Measurements from ENCODE around the gene COL6A3.

The COL6A3 gene

DNA sequence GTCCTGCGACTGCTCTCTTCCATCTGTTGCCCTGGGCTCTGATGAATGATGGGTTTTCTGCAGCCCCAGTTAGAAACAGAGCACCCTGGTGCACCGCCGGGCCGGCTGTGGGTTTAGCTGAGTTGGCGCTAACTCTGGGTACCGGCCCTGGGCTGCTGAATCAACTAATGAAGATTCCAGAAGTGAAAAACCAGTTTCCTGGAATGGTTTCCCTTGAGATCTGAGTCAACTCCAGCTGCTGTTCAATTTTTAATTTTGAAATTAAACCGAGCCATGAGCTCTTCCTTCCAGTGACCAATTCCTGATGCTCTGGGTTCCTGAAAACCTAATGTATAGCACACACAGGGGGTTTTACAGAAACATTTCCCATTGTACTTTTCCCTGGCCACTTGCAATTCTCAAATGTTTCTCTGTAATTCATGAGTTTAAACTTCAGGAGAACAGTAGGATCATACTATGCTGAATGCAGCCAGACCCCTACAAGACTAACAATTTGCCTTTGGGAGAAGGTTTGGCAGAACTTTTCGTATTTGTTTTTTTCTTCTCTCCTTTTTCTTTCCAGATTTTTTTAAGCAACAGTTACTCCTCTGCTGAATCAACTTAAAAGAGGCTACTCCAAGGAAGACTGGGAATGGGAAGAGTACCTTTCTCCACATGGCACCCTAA, 5.5 kb downstream of the COL6A3 start:
- no peaks in the 10 kb centered on the region for H3K27me3 ChIP-seq (ENCODE audit: control insufficient read depth, insufficient read depth, low read length)
- no peak overlapping the region for H3K4me3 ChIP-seq (ENCODE audit: low read length)
- no peaks in the 10 kb centered on the region for H3K4me1 ChIP-seq (ENCODE audit: control insufficient read depth, low read depth, low read length)
- no peaks in the 10 kb centered on the region for H3K36me3 ChIP-seq (ENCODE audit: control insufficient read depth, low read depth, low read length)
- H3K9me3 ChIP-seq (ENCODE audit: control insufficient read depth, low read depth, low read length), result no peaks in the 10 kb centered on the region
- H3K27ac ChIP-seq (ENCODE audit: low read length), result no peak overlapping the region
- H3K9ac ChIP-seq (ENCODE audit: low read length), result no peak overlapping the region

DNA sequence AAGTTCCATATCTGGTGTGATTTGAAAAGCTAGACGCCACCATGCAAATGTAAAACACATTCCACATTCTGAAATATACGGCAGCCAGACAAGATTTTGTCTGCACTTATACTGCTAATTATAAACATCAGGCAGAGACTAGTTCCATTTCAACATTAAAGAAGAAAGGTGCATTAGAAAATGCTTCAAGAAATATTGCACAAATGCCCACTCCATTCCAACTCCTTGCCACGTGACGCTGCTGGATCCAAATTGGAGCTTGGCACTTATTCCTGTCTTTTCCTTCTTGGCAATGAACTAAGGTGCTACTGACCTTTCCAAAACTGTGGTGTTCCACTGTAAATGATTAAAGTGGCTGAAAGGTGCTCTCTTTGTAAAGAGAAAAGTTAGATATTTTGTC, 6.3 kb downstream of the COL6A3 start:
- Histone ChIP-seq H3K4me3 (ENCODE audit: low read length) (no peak overlapping the region), H3K27me3 (ENCODE audit: control insufficient read depth, insufficient read depth, low read length) (no peaks in the 10 kb centered on the region), H3K9ac (ENCODE audit: low read length) (no peak overlapping the region), H3K36me3 (ENCODE audit: control insufficient read depth, low read depth, low read length) (no peaks in the 10 kb centered on the region), H3K4me1 (ENCODE audit: control insufficient read depth, low read depth, low read length) (no peaks in the 10 kb centered on the region), H3K27ac (ENCODE audit: low read length) (no peak overlapping the region), H3K9me3 (ENCODE audit: control insufficient read depth, low read depth, low read length) (no peaks in the 10 kb centered on the region)

GRCh38 chr2:237406371-237406895, 7.5 kb downstream of the COL6A3 start:
- H3K4me3 ChIP-seq (ENCODE audit: low read length), result no peak overlapping the region
- H3K36me3 ChIP-seq (ENCODE audit: control insufficient read depth, low read depth, low read length), result no peaks in the 10 kb centered on the region
- H3K4me1 ChIP-seq (ENCODE audit: control insufficient read depth, low read depth, low read length), result no peaks in the 10 kb centered on the region
- H3K9ac ChIP-seq (ENCODE audit: low read length), result no peak overlapping the region
- H3K27ac ChIP-seq (ENCODE audit: low read length), result no peak overlapping the region
- no peaks in the 10 kb centered on the region for H3K9me3 ChIP-seq (ENCODE audit: control insufficient read depth, low read depth, low read length)
- no peaks in the 10 kb centered on the region for H3K27me3 ChIP-seq (ENCODE audit: control insufficient read depth, insufficient read depth, low read length)

DNA sequence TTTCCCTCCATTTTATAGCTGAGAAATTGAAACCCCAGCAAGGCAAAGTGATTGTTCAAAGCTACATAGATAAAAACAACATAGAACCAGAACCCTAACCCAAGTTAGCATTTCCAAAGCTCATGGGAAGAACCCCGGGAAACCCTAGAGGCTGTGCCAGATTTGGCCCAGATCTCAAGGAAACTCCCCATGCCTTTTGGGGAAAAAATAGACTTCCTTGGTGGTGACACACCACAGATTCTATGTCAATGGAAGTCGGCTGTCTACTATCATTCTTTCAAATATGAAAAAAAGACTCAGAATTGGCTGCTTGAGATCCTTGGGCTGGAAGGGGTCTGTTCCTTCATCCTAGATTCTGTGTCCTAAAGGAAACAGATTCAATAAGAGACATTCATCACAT, 8.4 kb downstream of the COL6A3 start:
- Histone ChIP-seq H3K9ac (ENCODE audit: low read length) (no peak overlapping the region), H3K4me3 (ENCODE audit: low read length) (no peak overlapping the region), H3K4me1 (ENCODE audit: control insufficient read depth, low read depth, low read length) (no peaks in the 10 kb centered on the region), H3K27me3 (ENCODE audit: control insufficient read depth, insufficient read depth, low read length) (no peaks in the 10 kb centered on the region), H3K36me3 (ENCODE audit: control insufficient read depth, low read depth, low read length) (no peaks in the 10 kb centered on the region), H3K27ac (ENCODE audit: low read length) (no peak overlapping the region), H3K9me3 (ENCODE audit: control insufficient read depth, low read depth, low read length) (no peaks in the 10 kb centered on the region)

DNA sequence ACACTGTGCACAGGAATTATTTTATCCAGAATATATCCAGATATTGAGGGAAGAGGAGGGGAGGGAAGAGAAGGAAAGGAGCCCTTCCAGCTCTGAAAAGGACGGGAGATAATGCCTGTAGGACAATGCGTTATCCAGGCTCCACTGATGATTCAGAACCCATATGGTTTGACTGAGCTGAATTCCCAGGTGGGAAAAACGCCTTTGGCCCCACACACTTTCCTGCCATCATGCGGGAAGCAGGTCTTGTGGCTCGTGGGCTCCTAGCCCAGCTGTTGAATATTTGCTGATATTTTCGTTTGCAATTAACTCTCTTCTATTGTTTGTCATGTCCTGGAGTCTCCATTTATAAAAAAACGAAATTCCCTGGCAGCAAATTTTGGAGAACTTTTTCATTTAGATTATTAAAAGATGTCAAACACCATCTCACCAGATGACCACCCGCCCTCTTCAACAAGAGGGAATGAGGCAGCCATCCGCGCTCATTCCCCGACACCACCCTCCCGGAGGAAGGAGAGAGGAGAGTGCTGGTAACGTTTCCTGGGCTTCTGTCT, 8.9 kb downstream of the COL6A3 start:
- Histone ChIP-seq H3K36me3 (ENCODE audit: control insufficient read depth, low read depth, low read length) (no peaks in the 10 kb centered on the region), H3K27ac (ENCODE audit: low read length) (no peak overlapping the region), H3K4me1 (ENCODE audit: control insufficient read depth, low read depth, low read length) (no peaks in the 10 kb centered on the region), H3K4me3 (ENCODE audit: low read length) (no peak overlapping the region), H3K27me3 (ENCODE audit: control insufficient read depth, insufficient read depth, low read length) (no peaks in the 10 kb centered on the region), H3K9me3 (ENCODE audit: control insufficient read depth, low read depth, low read length) (no peaks in the 10 kb centered on the region), H3K9ac (ENCODE audit: low read length) (no peak overlapping the region)

DNA sequence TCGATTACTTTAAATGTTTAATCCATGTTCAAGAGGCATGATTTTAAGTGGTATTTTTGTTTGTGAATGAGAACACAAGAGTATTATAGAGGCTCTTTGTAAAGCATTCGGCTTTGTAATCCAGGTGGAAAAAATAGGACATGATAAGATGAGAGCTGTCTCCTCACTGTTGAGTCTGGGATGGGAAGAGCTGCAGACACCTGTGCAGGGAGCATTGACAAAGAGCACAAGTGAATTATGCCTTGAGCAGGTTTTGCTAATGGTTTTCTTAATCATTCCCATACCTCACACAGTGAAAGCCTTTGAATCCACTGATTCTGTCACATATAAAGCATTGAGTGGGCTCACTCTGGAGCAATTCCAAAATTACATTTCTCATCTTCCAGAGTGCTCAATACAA, 9.6 kb downstream of the COL6A3 start:
- Histone ChIP-seq H3K4me1 (ENCODE audit: control insufficient read depth, low read depth, low read length) (no peaks in the 10 kb centered on the region), H3K36me3 (ENCODE audit: control insufficient read depth, low read depth, low read length) (no peaks in the 10 kb centered on the region), H3K9ac (ENCODE audit: low read length) (no peak overlapping the region), H3K27ac (ENCODE audit: low read length) (no peak overlapping the region), H3K4me3 (ENCODE audit: low read length) (no peak overlapping the region), H3K27me3 (ENCODE audit: control insufficient read depth, insufficient read depth, low read length) (no peaks in the 10 kb centered on the region), H3K9me3 (ENCODE audit: control insufficient read depth, low read depth, low read length) (no peaks in the 10 kb centered on the region)

- no peak overlapping the region for H3K9ac ChIP-seq (ENCODE audit: low read length)
- H3K4me1 ChIP-seq (ENCODE audit: control insufficient read depth, low read depth, low read length), result no peaks in the 10 kb centered on the region
- no peaks in the 10 kb centered on the region for H3K36me3 ChIP-seq (ENCODE audit: control insufficient read depth, low read depth, low read length)
- H3K27me3 ChIP-seq (ENCODE audit: control insufficient read depth, insufficient read depth, low read length), result no peaks in the 10 kb centered on the region
- H3K27ac ChIP-seq (ENCODE audit: low read length), result no peak overlapping the region
- H3K4me3 ChIP-seq (ENCODE audit: low read length), result no peak overlapping the region
- no peaks in the 10 kb centered on the region for H3K9me3 ChIP-seq (ENCODE audit: control insufficient read depth, low read depth, low read length)
Observed at GRCh38 chr2:237403024-237403882, 10.7 kb downstream of the COL6A3 start.

GRCh38 chr2:237400199-237400598, 13.8 kb downstream of the COL6A3 start:
- H3K27me3 ChIP-seq (ENCODE audit: control insufficient read depth, insufficient read depth, low read length), result no peaks in the 10 kb centered on the region
- no peak overlapping the region for H3K4me3 ChIP-seq (ENCODE audit: low read length)
- H3K9me3 ChIP-seq (ENCODE audit: control insufficient read depth, low read depth, low read length), result no peaks in the 10 kb centered on the region
- no peaks in the 10 kb centered on the region for H3K4me1 ChIP-seq (ENCODE audit: control insufficient read depth, low read depth, low read length)
- H3K9ac ChIP-seq (ENCODE audit: low read length), result no peak overlapping the region
- no peaks in the 10 kb centered on the region for H3K36me3 ChIP-seq (ENCODE audit: control insufficient read depth, low read depth, low read length)
- no peak overlapping the region for H3K27ac ChIP-seq (ENCODE audit: low read length)

GRCh38 chr2:237397072-237397471, 16.9 kb downstream of the COL6A3 start:
- Histone ChIP-seq H3K27me3 (ENCODE audit: control insufficient read depth, insufficient read depth, low read length) (no peaks in the 10 kb centered on the region), H3K36me3 (ENCODE audit: control insufficient read depth, low read depth, low read length) (no peaks in the 10 kb centered on the region)

DNA sequence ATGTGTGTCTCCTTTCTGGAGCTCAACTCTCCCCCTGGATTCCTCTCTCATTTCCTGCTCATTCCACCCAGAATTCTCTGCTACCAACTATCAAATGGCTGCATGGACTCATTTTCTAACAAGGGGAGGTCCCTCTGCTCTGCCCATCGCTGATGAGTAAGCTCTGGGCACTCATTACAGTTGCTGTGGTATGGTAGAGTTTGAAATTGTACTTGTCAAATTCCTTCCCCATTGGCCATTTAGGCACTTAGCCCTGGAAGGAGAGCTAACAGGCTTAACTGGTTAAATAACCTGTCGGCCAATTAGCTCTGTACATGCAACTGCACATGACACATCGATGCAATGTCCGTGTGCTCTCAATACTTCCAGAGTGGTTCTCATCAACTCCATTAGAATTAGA, 20.4 kb downstream of the COL6A3 start:
- H3K4me3 ChIP-seq (ENCODE audit: low read length), result no peak overlapping the region
- no peak overlapping the region for H3K9ac ChIP-seq (ENCODE audit: low read length)
- H3K27me3 ChIP-seq (ENCODE audit: control insufficient read depth, insufficient read depth, low read length), result no peaks in the 10 kb centered on the region
- no peaks in the 10 kb centered on the region for H3K36me3 ChIP-seq (ENCODE audit: control insufficient read depth, low read depth, low read length)
- no peaks in the 10 kb centered on the region for H3K9me3 ChIP-seq (ENCODE audit: control insufficient read depth, low read depth, low read length)
- H3K27ac ChIP-seq (ENCODE audit: low read length), result no peak overlapping the region
- no peaks in the 10 kb centered on the region for H3K4me1 ChIP-seq (ENCODE audit: control insufficient read depth, low read depth, low read length)

More at GRCh38 chr2:237397072-237397471, 16.9 kb downstream of the COL6A3 start:
- no peak overlapping the region for H3K4me3 ChIP-seq (ENCODE audit: low read length)
- no peak overlapping the region for H3K27ac ChIP-seq (ENCODE audit: low read length)
- H3K4me1 ChIP-seq (ENCODE audit: control insufficient read depth, low read depth, low read length), result no peaks in the 10 kb centered on the region
- no peaks in the 10 kb centered on the region for H3K9me3 ChIP-seq (ENCODE audit: control insufficient read depth, low read depth, low read length)
- H3K9ac ChIP-seq (ENCODE audit: low read length), result no peak overlapping the region

DNA sequence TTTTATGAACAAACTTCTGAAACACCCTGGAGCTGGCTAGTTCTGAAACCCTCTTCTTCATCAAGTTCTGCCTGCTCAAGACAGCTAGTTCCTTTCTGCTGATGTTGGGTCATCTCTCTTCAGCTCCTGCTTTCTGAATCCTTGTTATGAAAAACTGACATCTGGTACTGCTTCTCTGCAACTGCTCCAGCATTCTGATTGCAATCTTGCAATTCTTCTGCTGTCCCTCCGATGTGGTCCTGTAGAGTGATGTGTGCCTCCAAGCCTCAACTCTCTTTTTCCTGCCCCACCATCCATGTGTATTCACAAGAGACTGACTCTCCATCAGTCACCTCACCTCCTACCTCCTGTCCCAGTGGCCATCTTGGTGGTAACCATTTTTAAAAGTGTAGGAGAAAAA, 21.8 kb downstream of the COL6A3 start:
- Histone ChIP-seq H3K9ac (ENCODE audit: low read length) (no peak overlapping the region), H3K36me3 (ENCODE audit: control insufficient read depth, low read depth, low read length) (no peaks in the 10 kb centered on the region), H3K27ac (ENCODE audit: low read length) (no peak overlapping the region), H3K9me3 (ENCODE audit: control insufficient read depth, low read depth, low read length) (no peaks in the 10 kb centered on the region), H3K4me3 (ENCODE audit: low read length) (no peak overlapping the region), H3K4me1 (ENCODE audit: control insufficient read depth, low read depth, low read length) (no peaks in the 10 kb centered on the region), H3K27me3 (ENCODE audit: control insufficient read depth, insufficient read depth, low read length) (no peaks in the 10 kb centered on the region)

Data from iPS-18a (cell line).